ENCODE data around the gene INPP5B. TPM values are rescaled to one million over a fixed set of nuclear protein-coding genes. Genes with fewer than 3 reads are reported as not detected.
"Not testable (repeated sequence)": the region's sequence is repeated elsewhere in the genome, so short reads cannot be mapped to it uniquely, and the experiment has no call there.

Gene INPP5B
- total RNA-seq, 2 experiments from 2014 or later = 27.7 to 29.1 TPM

- no peak overlapping the region for H3K4me3 Mint-ChIP-seq
- H3K27ac Mint-ChIP-seq = no peak overlapping the region
- H3K27me3 Mint-ChIP-seq = no peaks in the 10 kb centered on the region
- ChIA-PET POLR2A (no interaction called here), CTCF (interaction anchor here (1.8 kb wide), 1 partner anchor 10 kb away, joined by 6 read pairs; no protein-coding TSS in a partner anchor)
- peaks cover 3% of the 10 kb centered on the region for H3K36me3 Mint-ChIP-seq (ENCODE audit: low read depth)
- H3K9me3 Mint-ChIP-seq = no peaks in the 10 kb centered on the region
- intact Hi-C loops (cut with micrococcal nuclease) = no loop called here
- ATAC-seq = no peak
- H3K4me1 Mint-ChIP-seq (ENCODE audit: low read depth) = peaks cover 16% of the 10 kb centered on the region
- TF ChIP-seq CTCF (IDR thresholded peaks at IDR 0.05) = no peak
- no peak for DNase-seq
Measured at GRCh38 chr1:37945251-37945650, 1.6 kb downstream of the INPP5B start.

- peaks cover 16% of the 10 kb centered on the region for H3K4me1 Mint-ChIP-seq (ENCODE audit: low read depth)
- no peak for TF ChIP-seq CTCF (IDR thresholded peaks at IDR 0.05)
- no peak for ATAC-seq
- ChIA-PET POLR2A (no interaction called here), CTCF (interaction anchor here (1.8 kb wide), 1 partner anchor 9 kb away, joined by 6 read pairs; no protein-coding TSS in a partner anchor)
- H3K4me3 Mint-ChIP-seq = no peak overlapping the region
- H3K9me3 Mint-ChIP-seq = no peaks in the 10 kb centered on the region
- no peak overlapping the region for H3K27ac Mint-ChIP-seq
- no peaks in the 10 kb centered on the region for H3K27me3 Mint-ChIP-seq
- H3K36me3 Mint-ChIP-seq (ENCODE audit: low read depth) = peaks cover 6% of the 10 kb centered on the region
- intact Hi-C loops (cut with micrococcal nuclease) = no loop called here
- DNase-seq = no peak
Measured at GRCh38 chr1:37944816-37945215, 2.0 kb downstream of the INPP5B start.

- ATAC-seq = no peak
- DNase-seq = no peak
- ChIA-PET CTCF (interaction anchor here (1.8 kb wide), 1 partner anchor 9 kb away, joined by 6 read pairs; no protein-coding TSS in a partner anchor), POLR2A (no interaction called here)
- peaks cover 16% of the 10 kb centered on the region for H3K4me1 Mint-ChIP-seq (ENCODE audit: low read depth)
- no peaks in the 10 kb centered on the region for H3K9me3 Mint-ChIP-seq
- no peaks in the 10 kb centered on the region for H3K27me3 Mint-ChIP-seq
- no peak for TF ChIP-seq CTCF (IDR thresholded peaks at IDR 0.05)
- no peak overlapping the region for H3K4me3 Mint-ChIP-seq
- intact Hi-C loops (cut with micrococcal nuclease) = no loop called here
- H3K27ac Mint-ChIP-seq = no peak overlapping the region
- peaks cover 6% of the 10 kb centered on the region for H3K36me3 Mint-ChIP-seq (ENCODE audit: low read depth)
Measured at GRCh38 chr1:37944086-37944763, 2.6 kb downstream of the INPP5B start.

GRCh38 chr1:37940299-37940947, 6.4 kb downstream of the INPP5B start:
- peaks cover 2% of the 10 kb centered on the region for H3K4me1 Mint-ChIP-seq (ENCODE audit: low read depth)
- ChIA-PET CTCF (interaction anchor here (0.8 to 1.0 kb wide), 2 partner anchors 9 to 522 kb away, joined by 3 to 4 read pairs; no protein-coding TSS in a partner anchor), POLR2A (interaction anchor here (1.7 kb wide), 1 partner anchor 9 kb away, joined by 10 read pairs; no protein-coding TSS in a partner anchor)
- ATAC-seq (no peak), DNase-seq (no peak)
- peaks cover 7% of the 10 kb centered on the region for H3K36me3 Mint-ChIP-seq (ENCODE audit: low read depth)
- TF ChIP-seq CTCF (IDR thresholded peaks at IDR 0.05) = no peak
- no peak overlapping the region for H3K4me3 Mint-ChIP-seq
- no peak overlapping the region for H3K27ac Mint-ChIP-seq
- H3K27me3 Mint-ChIP-seq = no peaks in the 10 kb centered on the region
- intact Hi-C loops (cut with micrococcal nuclease) = no loop called here
- H3K9me3 Mint-ChIP-seq = no peaks in the 10 kb centered on the region

GRCh38 chr1:37936760-37937159, 10.1 kb downstream of the INPP5B start:
- CTCF ChIA-PET = interaction anchor here (1.0 to 1.6 kb wide), 6 partner anchors 10 to 76 kb away, joined by 3 to 7 read pairs (median 4); partner anchors contain the start of gene INPP5B
- peaks cover 10% of the 10 kb centered on the region for H3K4me1 Mint-ChIP-seq (ENCODE audit: low read depth)
- peaks cover 11% of the 10 kb centered on the region for H3K36me3 Mint-ChIP-seq (ENCODE audit: low read depth)
- ATAC-seq; DNase-seq; H3K4me3 Mint-ChIP-seq; H3K27ac Mint-ChIP-seq; H3K27me3 Mint-ChIP-seq; H3K9me3 Mint-ChIP-seq; intact Hi-C loops (cut with micrococcal nuclease): not testable (repeated sequence)
- POLR2A ChIA-PET = interaction anchor here (0.6 to 0.7 kb wide), 3 partner anchors 21 to 133 kb away, joined by 3 read pairs; no protein-coding TSS in a partner anchor
